KMS-11 (cell line): ENCODE measurements around the gene DLG5.

Experiments
- H2AFZ ChIP-seq: fragments of 200-600 bp; sonication (generic); 2 replicates; pipeline ENCODE4 v1.6.1; 2016; ENCODE audit warnings: antibody characterized with exemption, mixed run types, low read depth
- H3K27ac ChIP-seq: fragments of 200-600 bp; sonication (generic); 2 replicates; pipeline ENCODE4 v1.6.1; 2016; ENCODE audit warnings: mild to moderate bottlenecking, mixed run types
- H3K27me3 ChIP-seq: fragments of 200-600 bp; sonication (generic); 2 replicates; pipeline ENCODE4 v1.6.1; 2017; ENCODE audit warnings: mild to moderate bottlenecking, low read depth, mixed run types, moderate library complexity; ENCODE audit not compliant: insufficient read depth
- H3K36me3 ChIP-seq: fragments of 200-600 bp; sonication (generic); 2 replicates; pipeline ENCODE4 v1.6.1; 2017; ENCODE audit warnings: mild to moderate bottlenecking, mixed run types; ENCODE audit not compliant: insufficient read depth
- H3K4me1 ChIP-seq: fragments of 200-600 bp; sonication (generic); 2 replicates; pipeline ENCODE4 v1.6.1; 2016; ENCODE audit warnings: mild to moderate bottlenecking, low read depth, mixed run types; ENCODE audit not compliant: poor library complexity, severe bottlenecking
- H3K4me2 ChIP-seq: fragments of 200-600 bp; sonication (generic); 2 replicates; pipeline ENCODE4 v1.7.0; 2016; ENCODE audit warnings: mild to moderate bottlenecking, mixed run types
- H3K4me3 ChIP-seq: fragments of 200-600 bp; sonication (generic); IDR thresholded peaks from 2 replicates; pipeline ENCODE4 v1.6.1; 2017; ENCODE audit warnings: low read depth, low read length, mixed read lengths; ENCODE audit not compliant: insufficient read depth
- H3K79me2 ChIP-seq: fragments of 200-600 bp; sonication (generic); 2 replicates; pipeline ENCODE4 v1.6.1; 2016; ENCODE audit warnings: low read depth, mixed run types; ENCODE audit not compliant: insufficient read depth
- H3K9ac ChIP-seq: fragments of 200-600 bp; sonication (generic); 2 replicates; pipeline ENCODE4 v1.6.1; 2016; ENCODE audit warnings: mild to moderate bottlenecking, mixed run types
- H4K20me1 ChIP-seq: fragments of 200-600 bp; sonication (generic); 2 replicates; pipeline ENCODE4 v1.6.1; 2016; ENCODE audit warnings: mild to moderate bottlenecking, mixed run types; ENCODE audit not compliant: insufficient read depth
- CTCF ChIP-seq: fragments of 200-600 bp; sonication (generic); conservative IDR thresholded peaks from 2 replicates; pipeline ENCODE4 v1.6.1; 2017; ENCODE audit warnings: low read depth, mild to moderate bottlenecking, antibody characterized with exemption, low read length, moderate library complexity, mixed read lengths

Gene DLG5

GRCh38 chr10:77879710-77880109 lies 46.8 kb downstream of the DLG5 start:
- TF ChIP-seq CTCF = no peak
- Histone ChIP-seq H4K20me1 (no peaks in the 10 kb centered on the region), H3K4me2 (no peak overlapping the region), H3K27me3 (no peaks in the 10 kb centered on the region), H3K4me3 (no peak overlapping the region), H3K27ac (no peak overlapping the region), H3K79me2 (no peaks in the 10 kb centered on the region), H3K4me1 (no peaks in the 10 kb centered on the region), H3K36me3 (no peaks in the 10 kb centered on the region), H2AFZ (no peak overlapping the region), H3K9ac (no peak overlapping the region)

- Histone ChIP-seq H3K27me3 (no peaks in the 10 kb centered on the region), H3K9ac (no peak overlapping the region), H2AFZ (no peak overlapping the region), H3K27ac (no peak overlapping the region), H4K20me1 (no peaks in the 10 kb centered on the region), H3K4me1 (no peaks in the 10 kb centered on the region), H3K4me3 (no peak overlapping the region), H3K36me3 (no peaks in the 10 kb centered on the region), H3K4me2 (no peak overlapping the region), H3K79me2 (no peaks in the 10 kb centered on the region)
- no peak for TF ChIP-seq CTCF
These were observed 47.5 kb downstream of the DLG5 start for GRCh38 chr10:77879065-77879464.

- Histone ChIP-seq H3K27me3 (no peaks in the 10 kb centered on the region), H3K9ac (no peak overlapping the region), H3K4me3 (no peak overlapping the region), H3K27ac (no peak overlapping the region), H3K4me1 (no peaks in the 10 kb centered on the region), H3K79me2 (no peaks in the 10 kb centered on the region), H4K20me1 (no peaks in the 10 kb centered on the region), H3K4me2 (no peak overlapping the region), H2AFZ (no peak overlapping the region), H3K36me3 (no peaks in the 10 kb centered on the region)
- no peak for TF ChIP-seq CTCF
These were observed 48.9 kb downstream of the DLG5 start for GRCh38 chr10:77877441-77878344.

GRCh38 chr10:77875730-77876129 lies 50.8 kb downstream of the DLG5 start:
- H3K9ac ChIP-seq = no peak overlapping the region
- H2AFZ ChIP-seq = no peak overlapping the region
- no peak overlapping the region for H3K4me3 ChIP-seq
- no peak overlapping the region for H3K27ac ChIP-seq
- H3K4me1 ChIP-seq = no peaks in the 10 kb centered on the region
- no peak for TF ChIP-seq CTCF
- no peaks in the 10 kb centered on the region for H4K20me1 ChIP-seq
- no peaks in the 10 kb centered on the region for H3K79me2 ChIP-seq
- no peak overlapping the region for H3K4me2 ChIP-seq
- H3K36me3 ChIP-seq = no peaks in the 10 kb centered on the region
- H3K27me3 ChIP-seq = no peaks in the 10 kb centered on the region
